ENCODE data around the gene PRKCZ. TPM values are rescaled to one million over a fixed set of nuclear protein-coding genes. Genes with fewer than 3 reads are reported as not detected.

Gene PRKCZ
- polyA plus RNA-seq, 1 of the 3 experiments (the other 2 are of a cell fraction): 24.2 TPM

GRCh38 chr1:2144501-2145090, 94.4 kb downstream of the PRKCZ start:
- no peak overlapping the region for H3K27ac ChIP-seq (ENCODE audit: low read depth in 2 of 2, low read length in 1 of 2)
- H3F3A ChIP-seq (replicated peaks; ENCODE audit: insufficient read depth): peaks cover 5% of the 10 kb centered on the region
- H3K4me3 ChIP-seq (ENCODE audit: low read depth in 2 of 2, low read length in 1 of 2): no peak overlapping the region
- H2AFZ ChIP-seq (ENCODE audit: low read depth): no peak overlapping the region
- TF ChIP-seq CTCF (IDR thresholded peaks at IDR 0.05): no peak
- no peak for TF ChIP-seq EZH2phosphoT487 (IDR thresholded peaks at IDR 0.05; ENCODE audit: borderline replicate concordance, low read depth)
- TF ChIP-seq NRF1 (IDR thresholded peaks at IDR 0.05; ENCODE audit: low read depth, low read length): no peak
- no peak for TF ChIP-seq ELF1 (IDR thresholded peaks at IDR 0.05)
- no peak for TF ChIP-seq GATA2 (CRISPR knock-in tag; IDR thresholded peaks at IDR 0.05)
- TF ChIP-seq USF1 (IDR thresholded peaks at IDR 0.05; ENCODE audit: borderline replicate concordance, low read depth): no peak
- TF ChIP-seq FOSL2 (IDR thresholded peaks at IDR 0.05; ENCODE audit: borderline replicate concordance, low read depth): no peak
- no peak for TF ChIP-seq RFX5 (IDR thresholded peaks at IDR 0.05; ENCODE audit: low read length)
- no peak for TF ChIP-seq CHD2 (IDR thresholded peaks at IDR 0.05; ENCODE audit: low read length, partially characterized antibody)
- TF ChIP-seq MAX (IDR thresholded peaks at IDR 0.05; ENCODE audit: low read depth): no peak
- no peak for TF ChIP-seq TAF1 (IDR thresholded peaks at IDR 0.05; ENCODE audit: borderline replicate concordance, low read depth, low read length)
- no peak for TF ChIP-seq POLR2AphosphoS5 (IDR thresholded peaks at IDR 0.05; ENCODE audit: low read depth, low read length)
- TF ChIP-seq RXRA (IDR thresholded peaks at IDR 0.05; ENCODE audit: borderline replicate concordance, low read depth): no peak
- TF ChIP-seq MEF2A (IDR thresholded peaks at IDR 0.05; ENCODE audit: borderline replicate concordance, low read depth): no peak
- no peak for TF ChIP-seq YY1 (IDR thresholded peaks at IDR 0.05; ENCODE audit: low read depth)
- TF ChIP-seq ZBTB33 (IDR thresholded peaks at IDR 0.05; ENCODE audit: borderline replicate concordance, low read depth): no peak
- no peak for TF ChIP-seq FOXJ3 (CRISPR knock-in tag; IDR thresholded peaks at IDR 0.05)
- no peaks in the 10 kb centered on the region for H3K9me2 ChIP-seq
- WGBS (ENCODE audit: low lambda C conversion rate): 77% methylated on average over 7 of the region's 15 CpGs
- peaks cover 0 to 8% of the 10 kb centered on the region in 2 experiments for H3K36me3 ChIP-seq (replicated peaks in 1 of 2; ENCODE audit: control insufficient read depth in 1 of 2, insufficient read depth in 2 of 2, low read length in 1 of 2)
- DNase-seq: no peak
- H3K79me2 ChIP-seq (ENCODE audit: insufficient read depth): no peaks in the 10 kb centered on the region
- CTCF ChIA-PET: interaction anchor here (10.3 kb wide), 1 partner anchor 30 kb away, joined by 65 read pairs; no protein-coding TSS in a partner anchor
- H3K9me3 ChIP-seq: no peaks in the 10 kb centered on the region
- no peak overlapping the region for H3K9ac ChIP-seq
- POLR2A ChIA-PET: interaction anchor here (0.6 kb wide), 1 partner anchor 197 kb away, joined by 3 read pairs; no protein-coding TSS in a partner anchor
- H3K4me1 ChIP-seq (ENCODE audit: control insufficient read depth in 1 of 2, insufficient read depth in 2 of 2, low read depth in 1 of 2, low read length in 1 of 2): no peaks in the 10 kb centered on the region
- no peaks in the 10 kb centered on the region for H3K27me3 ChIP-seq (ENCODE audit: insufficient read depth)
- H3K4me2 ChIP-seq: no peak overlapping the region
- no peaks in the 10 kb centered on the region for H4K20me1 ChIP-seq (ENCODE audit: insufficient read depth)

Measured in SK-N-SH (cell line).